HCEC 1CT (cell line): Measurements from ENCODE around the gene ODR4.
"Not testable (repeated sequence)": the region's sequence is repeated elsewhere in the genome, so short reads cannot be mapped to it uniquely, and the experiment has no call there.

Source experiments
- DNase-seq: peaks from one replicate; pipeline ENCODE4 v3.0.0-alpha.2; 2017

The ODR4 gene

DNA sequence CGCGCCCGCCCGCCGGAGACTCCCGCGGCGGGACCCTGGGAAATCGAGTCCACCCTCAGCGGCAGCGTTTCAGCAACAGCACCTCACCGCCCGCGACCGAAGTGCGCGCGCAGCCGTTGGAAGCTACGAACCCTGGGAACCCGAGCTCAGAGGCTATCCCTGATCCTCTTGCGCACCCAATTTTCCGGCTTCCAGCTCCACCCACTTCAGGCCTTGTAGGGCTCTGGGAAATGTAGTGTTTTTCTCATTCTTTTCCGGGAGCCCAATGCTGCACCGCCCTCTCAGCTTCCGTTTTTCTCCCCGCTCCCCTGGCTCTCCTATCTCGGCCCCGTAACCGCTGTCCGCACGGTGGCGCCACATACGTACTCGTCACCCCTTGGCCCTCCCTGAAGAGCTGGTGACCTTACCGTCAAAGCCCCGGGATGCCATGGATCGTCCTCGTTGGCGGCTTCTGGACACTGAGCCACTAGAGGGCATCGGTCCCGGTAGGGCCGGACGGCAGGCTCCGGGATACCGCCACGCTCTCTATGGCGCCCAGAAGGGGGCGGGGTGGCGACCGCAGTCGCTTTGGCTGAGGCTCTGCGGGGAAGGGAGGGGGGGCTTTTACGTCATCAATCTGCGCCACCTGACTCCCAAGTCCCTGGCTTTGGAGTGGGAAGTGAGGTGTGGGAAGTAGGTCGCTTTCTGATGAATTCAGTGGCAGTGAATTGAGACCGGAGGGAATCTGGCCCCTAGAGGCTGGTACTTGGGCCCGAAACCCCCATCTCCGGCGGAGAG is at the start of gene ODR4, which contains the start of gene TPR:
TSS of gene ODR4 (plus strand) at position 687 of the 777 bp plus-strand sequence. CDS start 3,948 bp downstream, outside the sequence.
TSS of gene TPR (minus strand) at position 102 of the 777 bp plus-strand sequence. CDS start 225 bp downstream, outside the sequence.
- DNase-seq: peak; percentile 99

- no peak for DNase-seq
These were observed 49.6 kb upstream of the ODR4 start for GRCh38 chr1:186326009-186326408.

DNA sequence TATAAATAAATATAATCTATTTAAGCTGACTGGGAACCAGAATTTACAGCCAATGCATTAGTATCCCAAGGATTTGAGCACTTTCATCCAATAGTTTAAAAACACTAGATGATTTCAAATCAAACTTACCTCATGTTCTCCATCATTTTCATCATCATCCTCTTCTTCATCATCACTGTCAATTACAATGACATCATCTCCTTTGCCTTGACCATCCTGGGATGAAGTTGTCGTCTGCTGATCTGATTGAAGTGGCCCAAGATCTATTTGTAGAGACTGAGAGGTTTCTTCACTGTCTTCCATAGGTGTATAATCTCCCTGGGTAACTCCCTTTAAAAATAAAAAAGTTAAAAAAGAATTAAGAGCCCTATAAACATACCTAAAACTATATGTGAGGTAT is 48.3 kb upstream of the ODR4 start:
- DNase-seq: no peak

GRCh38 chr1:186330758-186331157 is 44.9 kb upstream of the ODR4 start:
- no peak for DNase-seq

DNA sequence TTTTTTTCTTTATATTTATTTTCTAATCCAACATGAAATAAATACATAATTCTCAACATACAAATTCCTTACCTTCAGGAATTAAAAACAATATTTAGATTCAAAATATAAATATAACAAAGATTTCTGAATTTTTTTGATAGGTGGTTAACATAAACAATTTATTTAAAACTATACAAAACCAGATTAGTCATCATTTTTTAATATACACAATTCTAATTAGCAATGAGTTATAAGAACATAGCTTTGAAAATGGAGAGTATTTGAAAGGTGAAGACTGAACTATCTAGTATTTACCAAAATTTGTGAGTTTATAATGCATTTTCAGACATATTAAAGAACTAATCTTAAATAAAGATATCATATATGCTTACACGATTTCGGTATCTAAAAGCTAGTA is 38.1 kb upstream of the ODR4 start:
- no peak for DNase-seq

DNA sequence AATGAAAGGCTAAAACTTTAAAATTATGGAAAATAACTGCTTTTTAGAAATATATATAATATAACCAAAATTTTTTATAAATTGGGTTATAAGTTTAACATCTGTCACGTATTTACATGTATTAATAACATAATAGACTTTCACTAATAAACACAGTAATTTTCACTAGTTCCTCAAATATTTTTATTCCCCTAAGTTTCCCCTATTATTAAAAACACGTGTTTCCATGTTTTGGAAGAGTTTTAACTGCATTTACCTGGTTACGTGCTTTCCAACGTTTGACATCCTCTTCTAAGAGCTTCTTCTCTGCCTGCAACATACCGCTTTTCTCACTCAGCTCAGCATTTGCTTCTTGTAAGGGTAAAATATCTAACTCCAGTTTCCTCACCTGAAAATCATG is 34.9 kb upstream of the ODR4 start:
- DNase-seq: no peak

GRCh38 chr1:186347837-186348691 is 27.6 kb upstream of the ODR4 start:
- not testable (repeated sequence) for DNase-seq

DNA sequence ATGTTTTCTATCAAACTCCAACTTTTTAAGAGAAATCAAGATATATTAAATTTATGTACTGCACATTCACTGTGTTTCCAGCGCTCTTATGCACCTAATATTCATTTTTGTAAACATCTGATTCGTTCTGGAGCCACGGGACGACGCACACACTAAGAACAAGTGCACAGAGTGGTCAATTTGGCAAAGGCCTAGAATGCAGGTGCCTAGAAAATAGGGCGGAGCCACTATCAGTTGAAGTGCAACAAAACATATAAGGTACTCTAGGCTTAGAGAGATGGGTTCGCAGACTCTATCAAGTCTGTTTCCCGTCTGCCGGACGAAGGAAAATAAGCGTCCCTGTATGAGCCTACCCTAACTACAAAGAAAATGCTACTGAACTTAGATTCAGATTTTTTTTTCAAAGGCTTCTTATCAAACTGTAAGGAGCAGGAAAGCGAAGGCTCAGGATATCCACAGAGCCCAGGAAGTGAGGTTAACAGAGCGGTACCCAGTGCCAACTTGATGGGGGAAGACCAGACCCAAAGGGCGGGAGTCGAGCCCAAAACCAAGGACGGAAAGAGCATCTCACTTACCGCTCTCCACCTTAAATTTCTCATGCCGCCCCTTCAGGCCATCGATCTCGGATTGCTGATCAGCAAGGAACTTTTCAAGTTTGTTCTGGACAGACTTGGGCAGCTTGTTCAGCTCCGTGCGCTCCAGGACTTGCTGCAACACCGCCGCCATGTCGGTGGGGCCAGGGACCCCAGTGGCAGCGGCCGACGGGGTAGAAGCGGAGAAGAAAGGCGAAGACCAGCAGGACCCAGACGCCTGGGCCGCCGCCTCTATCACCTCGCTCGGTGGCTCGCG is 1.1 kb upstream of the ODR4 start:
- DNase-seq: peak; percentile 32

DNA sequence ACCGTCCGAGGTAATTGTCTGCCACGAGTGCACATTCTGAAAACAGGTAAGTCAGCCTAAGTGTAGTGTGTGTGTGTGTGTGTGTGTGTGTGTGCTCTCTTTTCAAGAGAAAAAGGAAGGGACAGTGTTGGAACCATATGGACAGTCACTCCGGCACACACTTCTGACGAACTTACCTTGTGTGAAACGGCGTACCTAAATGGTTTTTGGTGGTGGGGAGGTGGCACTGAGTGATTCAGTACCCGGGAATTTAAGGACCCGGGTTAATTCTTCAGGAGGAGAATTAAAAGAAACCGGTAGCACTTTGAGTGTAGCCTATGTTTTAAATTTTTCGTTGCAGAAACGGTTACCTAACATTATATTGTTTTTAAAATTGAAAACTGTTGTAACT is 286 bp downstream of the ODR4 start:
- DNase-seq: no peak

DNA sequence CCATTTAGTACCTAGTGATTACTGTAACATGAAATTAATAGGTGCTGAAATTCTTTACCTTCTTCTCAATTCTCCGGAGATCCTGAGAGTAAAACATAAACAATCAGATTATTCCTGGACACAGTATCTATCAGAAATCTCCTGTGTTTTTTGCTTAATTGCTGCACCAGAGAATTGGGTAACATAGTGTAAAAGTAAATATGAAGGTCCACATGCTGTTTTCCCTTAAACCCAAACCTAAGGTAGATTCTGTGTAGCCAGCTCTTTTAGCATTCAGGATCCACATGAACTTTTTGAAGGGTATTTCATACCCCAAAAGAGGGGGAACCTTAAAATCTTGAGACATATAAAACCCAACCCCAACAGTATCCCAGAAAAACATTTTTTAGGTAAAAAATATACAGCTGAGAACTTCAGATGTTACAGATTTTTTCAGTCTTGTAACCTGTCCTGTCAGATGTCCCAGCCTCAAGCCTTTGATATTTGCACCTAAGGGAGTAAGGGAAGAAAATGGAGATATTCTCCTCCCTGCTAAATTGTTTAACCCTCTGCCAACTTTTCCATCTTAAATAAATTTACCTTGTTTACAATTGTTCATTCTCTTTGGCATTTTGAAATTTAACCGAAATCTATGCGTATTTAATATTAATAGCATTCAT is 11.2 kb downstream of the ODR4 start:
- DNase-seq: no peak

DNA sequence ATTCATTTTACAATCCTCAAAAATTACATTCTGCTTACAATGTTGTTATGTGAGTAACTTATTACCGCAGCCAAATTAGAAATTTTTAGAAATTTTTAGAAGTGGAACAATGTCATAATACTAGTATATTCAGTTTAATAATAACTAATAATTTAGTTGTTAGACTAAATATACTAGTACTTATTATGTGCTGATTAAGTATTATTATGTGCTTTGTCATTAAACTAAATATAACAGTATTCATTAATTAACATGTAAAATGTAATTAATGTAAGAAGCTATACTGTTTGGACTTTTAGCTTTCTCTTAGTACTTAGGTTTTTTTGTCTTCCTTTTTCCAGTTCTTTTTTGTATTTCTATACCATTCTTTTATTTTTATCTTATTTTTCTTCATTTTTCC is 15.3 kb downstream of the ODR4 start:
- DNase-seq: no peak

- no peak for DNase-seq
These were observed 16.2 kb downstream of the ODR4 start for GRCh38 chr1:186391841-186392240.

DNA sequence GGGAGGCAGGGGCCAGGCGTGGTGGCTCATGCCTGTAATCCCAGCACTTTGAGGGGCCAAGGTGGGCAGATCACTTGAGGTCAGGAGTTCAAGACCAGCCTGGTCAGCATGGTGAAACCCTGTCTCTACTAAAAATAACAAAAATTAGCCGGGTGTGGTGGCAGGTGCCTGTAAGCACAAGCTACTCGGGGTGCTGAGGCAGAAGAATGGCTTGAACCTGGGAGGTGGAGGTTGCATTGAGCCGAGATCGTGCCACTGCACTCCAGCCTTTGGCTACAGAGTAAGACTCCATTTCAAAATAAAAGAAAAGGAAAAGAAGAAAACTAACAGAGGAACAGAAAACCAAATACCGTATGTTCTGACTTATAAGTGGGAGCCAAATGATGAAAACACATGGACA is 17.1 kb downstream of the ODR4 start:
- DNase-seq: not testable (repeated sequence)

GRCh38 chr1:186401446-186401845 is 25.8 kb downstream of the ODR4 start:
- peak; percentile 31 for DNase-seq

DNA sequence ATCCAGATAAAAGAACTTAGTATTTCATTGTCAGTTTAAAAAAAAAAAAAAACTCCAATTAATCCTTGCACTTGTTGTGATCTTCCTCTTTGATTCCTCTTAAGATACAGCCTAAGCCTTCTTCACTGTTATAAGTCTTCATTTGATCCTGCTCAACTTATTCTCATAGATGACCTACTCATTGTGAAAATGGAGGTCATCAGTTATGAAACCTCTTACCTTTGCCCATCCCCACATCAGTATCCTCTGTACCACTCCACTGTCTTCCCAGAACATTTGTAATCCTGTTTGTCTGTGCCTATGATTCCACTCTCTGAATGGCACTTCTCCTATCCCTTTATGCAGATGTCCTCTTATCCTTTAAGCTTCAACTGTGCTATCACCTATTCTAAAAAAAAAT is 28.0 kb downstream of the ODR4 start:
- DNase-seq: no peak

DNA sequence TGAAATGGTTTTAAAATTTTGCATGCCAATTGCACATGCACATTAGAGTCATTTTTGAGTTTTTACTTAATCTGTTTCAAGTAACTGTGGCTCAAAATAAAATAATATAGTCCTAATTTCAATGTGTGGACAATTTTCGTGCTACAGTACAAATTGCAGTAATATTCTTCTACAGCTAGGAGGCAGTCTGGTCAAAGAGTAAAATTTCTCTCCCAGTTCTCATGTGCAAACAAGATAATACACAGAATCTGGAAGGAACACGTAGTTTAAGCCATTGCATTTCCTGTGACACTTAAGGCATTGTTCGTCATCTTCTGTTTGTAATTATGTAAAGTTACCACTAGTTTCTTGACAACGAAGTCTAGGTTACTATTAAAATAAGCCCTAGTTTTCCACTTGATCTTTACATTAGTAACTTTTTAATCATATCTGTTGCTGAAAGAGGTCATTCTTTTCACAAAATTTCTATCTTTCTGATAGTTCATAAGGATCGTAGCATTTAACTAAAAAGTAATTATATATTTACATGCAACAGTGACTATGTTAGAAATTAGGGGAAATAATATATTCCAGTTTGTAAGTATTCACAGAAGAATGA is 28.9 kb downstream of the ODR4 start:
- DNase-seq: peak; percentile 67

- no peak for DNase-seq
These were observed 33.5 kb downstream of the ODR4 start for GRCh38 chr1:186409091-186409490.

GRCh38 chr1:186413319-186413718 is 37.7 kb downstream of the ODR4 start:
- DNase-seq: peak; percentile 14

DNA sequence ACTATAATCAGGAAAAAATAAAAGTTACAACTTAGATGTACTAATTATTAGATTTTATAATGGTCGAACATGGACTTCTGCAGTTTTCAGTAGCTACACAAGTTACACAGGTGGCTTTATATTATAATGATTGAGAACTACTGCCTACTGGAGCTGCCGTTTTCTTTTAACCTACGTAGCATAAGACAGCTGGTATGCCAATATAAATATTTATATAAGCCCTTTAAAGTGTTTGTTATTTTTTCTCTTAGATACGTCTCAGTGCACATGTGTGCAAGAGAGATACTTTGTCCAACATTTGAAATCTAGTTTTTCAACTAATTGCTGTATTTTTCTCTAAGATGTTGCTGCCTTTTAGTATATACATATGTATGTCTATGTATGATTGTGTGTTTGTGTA is 42.9 kb downstream of the ODR4 start:
- no peak for DNase-seq

DNA sequence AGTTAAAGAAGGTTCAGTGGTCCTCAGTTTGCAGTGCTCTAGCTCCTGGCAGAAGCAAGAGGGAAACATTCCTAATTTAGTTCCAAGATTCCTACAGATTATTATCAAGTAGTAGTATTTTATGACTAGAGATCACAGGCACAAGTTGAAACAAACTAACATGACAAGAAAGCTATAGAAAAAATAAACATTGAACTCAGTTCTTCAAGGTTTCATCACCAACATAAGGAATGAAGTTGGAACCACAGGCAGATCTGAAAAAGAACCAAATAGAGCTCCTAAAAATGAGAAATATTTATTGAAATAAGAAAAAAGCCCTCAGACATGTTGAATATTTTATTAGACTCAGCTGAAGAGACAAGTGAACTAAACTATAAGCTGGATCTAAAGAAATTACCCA is 44.7 kb downstream of the ODR4 start:
- DNase-seq: no peak

GRCh38 chr1:186420923-186421322 is 45.3 kb downstream of the ODR4 start:
- DNase-seq: no peak

DNA sequence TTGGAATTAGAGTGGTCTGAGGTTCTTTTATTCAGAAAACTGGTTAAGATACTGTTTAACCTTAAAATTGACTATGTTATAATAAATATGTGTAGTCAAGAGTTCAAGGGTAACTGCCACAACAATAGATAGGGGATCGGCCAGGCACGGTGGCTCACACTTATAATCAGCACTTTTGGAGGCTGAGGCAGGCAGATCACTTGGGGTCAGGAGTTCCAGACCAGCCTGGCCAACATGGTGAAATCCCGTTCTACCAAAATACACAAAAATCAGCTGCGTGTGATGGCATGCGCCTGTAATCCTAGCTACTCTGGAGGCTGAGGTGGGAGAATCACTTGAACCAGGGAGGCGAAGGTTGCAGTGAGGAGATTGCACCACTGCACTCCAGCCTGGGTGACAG is 45.8 kb downstream of the ODR4 start:
- DNase-seq: no peak
